GM12878 (cell line): ENCODE results near the gene CCNA2. TPM values are rescaled to one million over a fixed set of nuclear protein-coding genes. Genes with fewer than 3 reads are reported as not detected.
A peak's percentile ranks its signal among the peaks of the same experiment; 100 is the strongest.

Source experiments
- BCL11A ChIP-seq: IDR thresholded peaks from 2 replicates; pipeline ENCODE4 v1.6.1; 2011; ENCODE audit warnings: low read depth, low read length
- BMI1 ChIP-seq: fragments of 450-650 bp; IDR thresholded peaks from 2 replicates; pipeline ENCODE4 v1.6.1; 2016; ENCODE audit warnings: mild to moderate bottlenecking, moderate library complexity, borderline replicate concordance
- BRCA1 ChIP-seq: IDR thresholded peaks from 2 replicates; pipeline ENCODE4 v1.6.1; 2011; ENCODE audit warnings: low read depth, low read length, improper control_type of control experiment
- IRF3 ChIP-seq: fragments of 450-650 bp; IDR thresholded peaks from 2 replicates; pipeline ENCODE4 v1.6.1; 2014; ENCODE audit warnings: mild to moderate bottlenecking
- LARP7 ChIP-seq: fragments of 450-650 bp; IDR thresholded peaks from 2 replicates; pipeline ENCODE4 v1.6.1; 2017; ENCODE audit warnings: mild to moderate bottlenecking
- NFIC ChIP-seq: IDR thresholded peaks from 2 replicates; pipeline ENCODE4 v1.6.1; 2012; ENCODE audit warnings: low read depth, mild to moderate bottlenecking, inconsistent platforms, low read length, moderate library complexity
- PAX5 ChIP-seq: IDR thresholded peaks from 2 replicates; pipeline ENCODE4 v1.6.1; 2011; ENCODE audit warnings: low read depth, low read length, borderline replicate concordance
- RUNX3 ChIP-seq: IDR thresholded peaks from 2 replicates; pipeline ENCODE4 v1.6.1; 2012; ENCODE audit warnings: low read length, inconsistent platforms
- SIN3A ChIP-seq: IDR thresholded peaks from 2 replicates; pipeline ENCODE4 v1.6.1; 2012; ENCODE audit warnings: low read depth, low read length, improper control_type of control experiment
- SIX5 ChIP-seq: IDR thresholded peaks from 2 replicates; pipeline ENCODE4 v1.6.1; 2011; ENCODE audit warnings: mild to moderate bottlenecking, low read depth, low read length, moderate library complexity; ENCODE audit not compliant: severe bottlenecking
- SMAD1 ChIP-seq: fragments of 450-650 bp; IDR thresholded peaks from 2 replicates; pipeline ENCODE4 v1.6.1; 2018; ENCODE audit warnings: mild to moderate bottlenecking, low read depth; ENCODE audit not compliant: partially characterized antibody
- SMC3 ChIP-seq: IDR thresholded peaks from 2 replicates; pipeline ENCODE4 v1.6.1; 2011; ENCODE audit warnings: low read length, improper control_type of control experiment, borderline replicate concordance
- SPI1 ChIP-seq: IDR thresholded peaks from 2 replicates; pipeline ENCODE4 v1.6.1; 2011; ENCODE audit warnings: low read depth, mild to moderate bottlenecking, low read length, moderate library complexity, borderline replicate concordance; ENCODE audit not compliant: insufficient read depth
- STAT3 ChIP-seq: IDR thresholded peaks from 2 replicates; pipeline ENCODE4 v1.6.1; 2011; ENCODE audit warnings: low read depth, low read length, improper control_type of control experiment
- TARDBP ChIP-seq: IDR thresholded peaks from 2 replicates; pipeline ENCODE4 v1.6.1; 2016; ENCODE audit warnings: borderline replicate concordance
- TCF3 ChIP-seq: IDR thresholded peaks from 2 replicates; pipeline ENCODE4 v1.6.1; 2012; ENCODE audit warnings: low read depth, mild to moderate bottlenecking, low read length, borderline replicate concordance; ENCODE audit not compliant: insufficient read depth
- TCF7 ChIP-seq: IDR thresholded peaks from 2 replicates; pipeline ENCODE4 v1.6.1; 2014; ENCODE audit warnings: antibody characterized with exemption, borderline replicate concordance
- ZNF687 ChIP-seq: fragments of 450-650 bp; IDR thresholded peaks from 2 replicates; pipeline ENCODE4 v1.6.1; 2017; ENCODE audit warnings: mild to moderate bottlenecking, moderate library complexity
- polyA plus RNA-seq, 11 experiments: library from polyadenylated mRNA; depleted of rRNA in 4 of 11; unstranded in 6 of 11; stranded (reverse) in 5 of 11; fragments of >200 nt; fragmentation: Nextera tagmentation in 4 of 11; fragmentation: Illumina TruSeq in 1 of 11; extraction: Ambion mirVana in 4 of 11; extraction: Trizol in 1 of 11; gene quantifications; 1 replicate in 1 of 11; 2 replicates in 10 of 11; pipeline versions ENCODE4 v1.2.1 to v1.2.3, GENCODE V29; 2011 to 2016; ENCODE audit warnings: inconsistent platforms in 2 of 11, missing spikeins in 2 of 11, low read depth in 1 of 11
- total RNA-seq, 4 experiments: library from RNA; depleted of rRNA in 3 of 4; stranded (reverse); fragments of >200 nt in 3 of 4; fragmentation: Illumina TruSeq in 1 of 4; extraction: Trizol in 1 of 4; gene quantifications; 2 replicates each; pipeline versions ENCODE4 v1.2.1 to v1.2.3, GENCODE V29; 2013 to 2021
- TF ChIP-seq, protein P1 (sequence below): fragments of 450-650 bp; formaldehyde crosslinking; IDR thresholded peaks from 2 replicates; pipeline ENCODE4 v1.5.0; 2022; ENCODE audit warnings: mild to moderate bottlenecking, missing genetic modification characterization
- TF ChIP-seq, protein P2 (sequence below): fragments of 450-650 bp; formaldehyde crosslinking; IDR thresholded peaks from 2 replicates; pipeline ENCODE4 v1.4.0; 2022; ENCODE audit warnings: mild to moderate bottlenecking, moderate library complexity

The CCNA2 gene
- total and polyA plus RNA-seq, 10 of the 15 experiments (the other 5 are each of a cell fraction or from before 2014, with no cell fraction given) = 21.8 to 153 (median 94.5) TPM

DNA sequence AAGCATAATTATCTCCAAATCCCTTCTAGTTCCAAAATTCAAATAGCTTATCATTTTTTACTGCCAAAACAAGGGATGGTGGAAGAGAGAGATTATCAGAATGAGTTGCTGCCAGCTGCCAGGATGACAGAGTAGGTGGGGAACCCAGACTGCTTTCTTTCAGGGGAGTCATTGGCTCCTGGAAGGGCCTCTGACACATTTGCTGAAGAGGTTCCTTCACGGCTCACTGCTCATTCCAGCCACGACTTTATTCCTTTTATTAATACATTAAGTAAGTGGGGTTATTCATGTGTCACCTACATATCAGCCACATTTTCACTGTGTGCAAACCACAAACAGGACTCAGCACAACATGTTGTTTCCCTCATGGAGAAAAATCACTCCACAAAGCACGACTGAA lies 46.1 kb downstream of the CCNA2 start (continued):
- TF ChIP-seq BCL11A (no peak), LARP7 (no peak), SMC3 (no peak), SIX5 (no peak), BRCA1 (no peak), IRF3 (no peak), PAX5 (no peak), TARDBP (no peak), SIN3A (no peak), TCF7 (no peak), BMI1 (peak; percentile 38; the same call in 1 of the 2 replicates), SMAD1 (no peak), NFIC (0 out of 2 replicates have a peak, but pooled peaks have one; percentile 24), SPI1 (no peak), ZNF687 (no peak), RUNX3 (peak; percentile 83), TCF3 (0 out of 2 replicates have a peak, but pooled peaks have one; percentile 21), STAT3 (no peak)
- TF ChIP-seq, protein P1, sequence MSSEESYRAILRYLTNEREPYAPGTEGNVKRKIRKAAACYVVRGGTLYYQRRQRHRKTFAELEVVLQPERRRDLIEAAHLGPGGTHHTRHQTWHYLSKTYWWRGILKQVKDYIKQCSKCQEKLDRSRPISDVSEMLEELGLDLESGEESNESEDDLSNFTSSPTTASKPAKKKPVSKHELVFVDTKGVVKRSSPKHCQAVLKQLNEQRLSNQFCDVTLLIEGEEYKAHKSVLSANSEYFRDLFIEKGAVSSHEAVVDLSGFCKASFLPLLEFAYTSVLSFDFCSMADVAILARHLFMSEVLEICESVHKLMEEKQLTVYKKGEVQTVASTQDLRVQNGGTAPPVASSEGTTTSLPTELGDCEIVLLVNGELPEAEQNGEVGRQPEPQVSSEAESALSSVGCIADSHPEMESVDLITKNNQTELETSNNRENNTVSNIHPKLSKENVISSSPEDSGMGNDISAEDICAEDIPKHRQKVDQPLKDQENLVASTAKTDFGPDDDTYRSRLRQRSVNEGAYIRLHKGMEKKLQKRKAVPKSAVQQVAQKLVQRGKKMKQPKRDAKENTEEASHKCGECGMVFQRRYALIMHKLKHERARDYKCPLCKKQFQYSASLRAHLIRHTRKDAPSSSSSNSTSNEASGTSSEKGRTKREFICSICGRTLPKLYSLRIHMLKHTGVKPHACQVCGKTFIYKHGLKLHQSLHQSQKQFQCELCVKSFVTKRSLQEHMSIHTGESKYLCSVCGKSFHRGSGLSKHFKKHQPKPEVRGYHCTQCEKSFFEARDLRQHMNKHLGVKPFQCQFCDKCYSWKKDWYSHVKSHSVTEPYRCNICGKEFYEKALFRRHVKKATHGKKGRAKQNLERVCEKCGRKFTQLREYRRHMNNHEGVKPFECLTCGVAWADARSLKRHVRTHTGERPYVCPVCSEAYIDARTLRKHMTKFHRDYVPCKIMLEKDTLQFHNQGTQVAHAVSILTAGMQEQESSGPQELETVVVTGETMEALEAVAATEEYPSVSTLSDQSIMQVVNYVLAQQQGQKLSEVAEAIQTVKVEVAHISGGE (CRISPR knock-in tag) = no peak
- TF ChIP-seq, protein P2, sequence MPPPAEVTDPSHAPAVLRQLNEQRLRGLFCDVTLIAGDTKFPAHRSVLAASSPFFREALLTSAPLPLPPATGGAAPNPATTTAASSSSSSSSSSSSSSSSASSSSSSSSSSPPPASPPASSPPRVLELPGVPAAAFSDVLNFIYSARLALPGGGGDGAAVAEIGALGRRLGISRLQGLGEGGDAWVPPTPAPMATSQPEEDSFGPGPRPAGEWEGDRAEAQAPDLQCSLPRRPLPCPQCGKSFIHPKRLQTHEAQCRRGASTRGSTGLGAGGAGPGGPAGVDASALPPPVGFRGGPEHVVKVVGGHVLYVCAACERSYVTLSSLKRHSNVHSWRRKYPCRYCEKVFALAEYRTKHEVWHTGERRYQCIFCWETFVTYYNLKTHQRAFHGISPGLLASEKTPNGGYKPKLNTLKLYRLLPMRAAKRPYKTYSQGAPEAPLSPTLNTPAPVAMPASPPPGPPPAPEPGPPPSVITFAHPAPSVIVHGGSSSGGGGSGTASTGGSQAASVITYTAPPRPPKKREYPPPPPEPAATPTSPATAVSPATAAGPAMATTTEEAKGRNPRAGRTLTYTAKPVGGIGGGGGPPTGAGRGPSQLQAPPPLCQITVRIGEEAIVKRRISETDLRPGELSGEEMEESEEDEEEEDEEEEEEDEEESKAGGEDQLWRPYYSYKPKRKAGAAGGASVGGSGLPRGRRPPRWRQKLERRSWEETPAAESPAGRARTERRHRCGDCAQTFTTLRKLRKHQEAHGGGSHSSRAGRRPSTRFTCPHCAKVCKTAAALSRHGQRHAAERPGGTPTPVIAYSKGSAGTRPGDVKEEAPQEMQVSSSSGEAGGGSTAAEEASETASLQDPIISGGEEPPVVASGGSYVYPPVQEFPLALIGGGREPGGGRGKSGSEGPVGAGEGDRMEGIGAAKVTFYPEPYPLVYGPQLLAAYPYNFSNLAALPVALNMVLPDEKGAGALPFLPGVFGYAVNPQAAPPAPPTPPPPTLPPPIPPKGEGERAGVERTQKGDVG (CRISPR knock-in tag) = no peak
- TF ChIP-seq, all 136 proteins: peak for 12
